Fibroblast of pulmonary artery (primary cell): ENCODE data around the gene HOXB9.

Experiments used
- DNase-seq: peaks from one replicate; pipeline ENCODE4 v3.0.0-alpha.2; 2010; ENCODE audit warnings: low read depth
- H3K4me3 ChIP-seq: replicated peaks from 2 replicates; pipeline ENCODE4 v1.5.1; 2011; ENCODE audit warnings: low read depth, mild to moderate bottlenecking, control low read depth, low read length, moderate library complexity
- TF ChIP-seq, protein P1 (sequence below): IDR thresholded peaks from 2 replicates; pipeline ENCODE4 v1.5.1; 2011; ENCODE audit warnings: mild to moderate bottlenecking, control low read depth, low read length, inconsistent platforms; ENCODE audit errors: missing control alignments

HOXB9 gene

DNA sequence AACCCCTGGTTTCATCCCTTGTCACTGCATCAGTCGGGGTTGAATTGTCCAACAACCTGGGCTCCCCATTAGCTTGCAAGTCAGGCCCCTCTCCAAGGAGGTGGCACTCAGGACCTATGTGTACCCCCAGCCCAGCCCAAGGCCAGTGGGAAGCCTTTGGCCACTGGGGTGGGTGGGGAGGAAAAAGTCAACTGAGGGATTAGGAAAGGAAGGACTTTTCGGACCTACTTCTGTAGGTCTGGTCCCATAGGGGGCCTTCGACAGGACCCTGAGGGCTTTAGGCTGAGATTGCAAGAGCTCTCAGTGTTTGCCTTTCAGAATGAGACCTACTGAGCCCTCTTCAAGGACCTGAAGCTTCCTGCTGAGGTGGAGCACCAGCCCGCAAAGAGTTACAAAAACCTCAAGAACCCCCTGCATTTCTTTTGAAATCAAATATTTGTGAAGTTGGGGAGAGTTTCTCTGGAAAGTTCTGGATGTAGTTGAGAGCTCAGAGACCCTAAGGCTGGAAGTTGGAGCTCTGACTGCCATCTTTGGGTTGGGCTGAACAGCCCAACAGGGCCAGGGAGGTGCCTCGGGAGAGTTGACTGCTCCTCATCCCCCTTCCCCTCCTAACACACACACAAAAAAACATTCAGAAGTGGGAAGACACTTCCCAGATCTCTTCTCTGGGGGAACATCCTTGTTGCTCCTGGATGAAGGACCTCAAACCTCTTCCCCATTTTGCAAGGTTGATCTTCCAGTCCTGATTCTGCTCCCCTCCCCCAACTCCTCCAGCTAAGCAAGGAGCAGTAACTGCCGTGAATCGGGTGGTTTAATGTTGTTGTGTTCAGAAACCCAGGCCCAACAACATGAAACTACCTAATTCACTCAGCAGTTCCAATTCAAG lies 5.8 kb upstream of the HOXB9 start:
- no peak for DNase-seq
- H3K4me3 ChIP-seq: no peak overlapping the region
- TF ChIP-seq, protein P1, sequence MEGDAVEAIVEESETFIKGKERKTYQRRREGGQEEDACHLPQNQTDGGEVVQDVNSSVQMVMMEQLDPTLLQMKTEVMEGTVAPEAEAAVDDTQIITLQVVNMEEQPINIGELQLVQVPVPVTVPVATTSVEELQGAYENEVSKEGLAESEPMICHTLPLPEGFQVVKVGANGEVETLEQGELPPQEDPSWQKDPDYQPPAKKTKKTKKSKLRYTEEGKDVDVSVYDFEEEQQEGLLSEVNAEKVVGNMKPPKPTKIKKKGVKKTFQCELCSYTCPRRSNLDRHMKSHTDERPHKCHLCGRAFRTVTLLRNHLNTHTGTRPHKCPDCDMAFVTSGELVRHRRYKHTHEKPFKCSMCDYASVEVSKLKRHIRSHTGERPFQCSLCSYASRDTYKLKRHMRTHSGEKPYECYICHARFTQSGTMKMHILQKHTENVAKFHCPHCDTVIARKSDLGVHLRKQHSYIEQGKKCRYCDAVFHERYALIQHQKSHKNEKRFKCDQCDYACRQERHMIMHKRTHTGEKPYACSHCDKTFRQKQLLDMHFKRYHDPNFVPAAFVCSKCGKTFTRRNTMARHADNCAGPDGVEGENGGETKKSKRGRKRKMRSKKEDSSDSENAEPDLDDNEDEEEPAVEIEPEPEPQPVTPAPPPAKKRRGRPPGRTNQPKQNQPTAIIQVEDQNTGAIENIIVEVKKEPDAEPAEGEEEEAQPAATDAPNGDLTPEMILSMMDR: no peak

DNA sequence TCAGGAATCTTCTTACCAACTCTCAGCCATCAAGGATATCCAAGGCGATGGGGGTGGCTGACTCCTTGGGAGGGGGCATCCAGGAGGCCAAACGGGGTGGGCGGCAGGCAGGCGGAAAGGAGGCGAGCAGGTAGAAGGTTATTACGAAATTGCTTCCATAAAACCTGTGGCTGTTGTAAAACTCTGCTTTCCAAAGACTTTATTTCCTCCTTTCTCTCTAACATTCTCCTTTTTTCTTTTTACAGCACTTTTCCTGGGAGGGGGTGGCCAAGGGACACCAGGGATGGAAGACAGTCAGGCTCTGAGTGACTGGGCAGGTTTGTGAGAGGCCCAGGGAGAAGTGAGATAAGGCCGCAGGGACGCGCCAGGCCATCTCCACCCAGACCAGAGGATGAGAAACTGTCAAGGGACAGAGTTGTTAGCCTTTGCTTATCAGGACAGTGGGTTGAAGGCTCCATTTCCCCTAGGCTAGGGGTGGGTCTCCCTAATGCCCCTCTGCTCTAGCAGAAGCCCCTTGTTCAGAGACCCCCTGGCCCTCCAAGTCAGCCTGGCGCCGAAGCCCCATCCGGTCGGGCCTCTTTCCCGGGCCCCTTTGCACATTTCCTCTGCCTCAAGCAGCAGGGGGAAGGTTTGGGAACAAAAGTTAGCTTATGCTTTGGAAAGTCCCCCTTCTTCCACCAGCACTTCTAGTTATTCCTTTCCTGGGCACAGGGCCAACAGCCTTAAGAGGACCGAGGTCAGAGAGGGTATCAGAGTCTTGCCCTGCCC lies 5.0 kb upstream of the HOXB9 start:
- DNase-seq: no peak
- TF ChIP-seq, protein P1: no peak

DNA sequence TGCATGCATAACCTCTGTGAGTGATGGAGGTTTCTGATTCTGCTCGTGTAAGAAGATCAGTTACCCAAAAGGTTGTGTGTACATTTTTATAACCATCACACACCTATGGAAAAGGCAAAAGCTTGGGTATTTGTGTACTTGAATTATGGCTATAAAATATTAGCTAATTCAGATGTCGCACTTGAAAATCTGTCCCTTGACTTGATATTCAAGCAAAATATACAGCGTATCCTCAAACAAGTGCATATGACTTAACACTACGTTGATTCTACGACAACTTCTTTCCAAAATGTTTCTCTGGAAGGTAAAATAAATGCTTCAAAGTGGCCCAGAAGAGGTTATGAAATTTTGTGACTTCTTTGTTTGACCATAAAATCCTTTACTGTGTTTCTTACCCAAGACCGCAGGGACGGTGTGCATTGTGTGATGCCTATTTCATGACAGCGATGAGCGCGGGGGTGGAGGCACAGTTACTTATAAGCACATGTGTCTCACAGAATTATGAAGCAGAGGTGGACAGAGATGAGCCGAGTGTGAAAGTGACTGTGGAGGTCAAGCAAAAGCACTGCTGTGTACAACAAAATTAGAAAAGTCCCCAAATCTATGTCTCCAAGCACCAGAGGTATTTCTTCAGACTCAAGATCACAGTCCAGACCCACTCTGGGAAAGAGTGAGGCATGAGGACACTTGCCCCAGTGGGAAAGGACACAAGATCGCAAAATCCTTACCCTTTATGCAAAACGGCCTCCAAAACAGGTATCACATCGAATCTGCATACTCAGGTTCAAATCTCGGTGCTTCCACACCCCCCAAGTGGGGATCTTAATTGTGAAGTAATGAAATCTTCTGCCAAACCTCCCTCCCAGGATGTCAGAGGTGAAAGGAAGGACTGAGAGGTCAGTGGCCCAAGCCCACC lies 4.1 kb upstream of the HOXB9 start:
- no peak overlapping the region for H3K4me3 ChIP-seq
- TF ChIP-seq, protein P1: no peak
- DNase-seq: no peak

More for the DNA sequence above, 5.0 kb upstream of the HOXB9 start:
- H3K4me3 ChIP-seq: no peak overlapping the region

DNA sequence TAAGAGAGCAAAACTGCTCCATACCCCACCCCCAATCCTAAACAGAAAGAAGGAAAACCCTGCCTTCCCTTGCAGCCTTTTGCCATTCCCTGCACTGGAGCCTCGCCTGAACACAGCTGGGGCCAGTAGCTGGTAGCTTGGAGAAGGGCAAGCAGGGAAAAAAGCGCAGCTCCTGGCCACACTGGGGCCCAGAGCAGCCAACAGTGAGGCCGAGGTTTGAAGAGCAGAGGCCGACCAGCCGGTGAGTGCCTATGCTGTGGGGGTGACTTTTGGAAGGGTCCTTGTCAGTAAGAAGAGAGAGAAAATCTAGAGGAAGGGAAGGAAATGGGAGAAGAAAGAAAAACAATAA lies 3.2 kb upstream of the HOXB9 start:
- no peak overlapping the region for H3K4me3 ChIP-seq
- DNase-seq: no peak
- TF ChIP-seq, protein P1: no peak

DNA sequence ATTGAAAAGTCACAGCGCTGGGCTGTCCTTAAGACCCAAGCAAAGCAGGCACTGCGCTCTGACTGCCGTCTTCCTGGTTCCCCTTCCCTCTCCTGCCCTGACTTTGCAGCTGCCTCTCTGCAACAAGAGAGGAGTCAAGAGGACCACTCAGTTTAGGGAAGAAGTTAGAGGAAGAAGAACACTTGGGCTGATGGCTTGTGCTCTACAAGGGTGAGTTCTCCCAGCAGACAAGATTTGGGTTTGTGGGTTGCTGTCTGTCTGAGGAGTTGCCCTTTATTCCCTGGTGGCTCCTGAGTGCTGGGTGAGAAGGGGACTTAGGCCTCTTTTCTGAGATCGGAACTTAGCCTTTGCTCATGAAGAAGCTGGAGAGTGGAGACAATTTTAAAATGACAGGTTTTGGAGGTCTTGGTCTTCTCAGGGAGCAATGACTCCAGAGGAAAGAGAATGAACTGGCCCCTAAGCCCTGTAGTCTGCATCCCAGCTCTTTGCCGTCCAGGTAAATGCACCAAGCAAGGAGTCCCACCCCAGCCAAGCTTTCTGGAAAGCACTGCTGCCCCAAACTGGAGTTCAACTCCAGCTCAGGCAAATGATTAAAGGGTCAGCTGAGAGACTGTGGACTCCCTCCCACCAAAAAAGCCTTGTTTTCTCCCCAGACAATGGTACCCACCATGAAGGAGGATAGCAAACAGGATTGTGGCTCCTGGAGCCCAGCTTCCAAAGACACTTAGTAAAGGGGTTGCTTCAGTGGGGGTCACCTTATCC lies 2.7 kb upstream of the HOXB9 start:
- no peak for DNase-seq
- TF ChIP-seq, protein P1: no peak
- no peak overlapping the region for H3K4me3 ChIP-seq
